ENCODE measurements around the gene CCDC150. TPM values are rescaled to one million over a fixed set of nuclear protein-coding genes. Genes with fewer than 3 reads are reported as not detected.

CCDC150 gene
- total RNA-seq, 6 donors from 2014 or later, result 1.2 to 4.2 (median 2.3) TPM

- 71 to 78% methylated on average over 6 of the region's 6 CpGs for WGBS, 2 donors
- DNase-seq, result no peak
- no peaks in the 10 kb centered on the region for H3K9me3 ChIP-seq
- H3K27me3 ChIP-seq, result no peaks in the 10 kb centered on the region
- no peaks in the 10 kb centered on the region for H3K4me1 ChIP-seq
- no peak for TF ChIP-seq POLR2A (IDR thresholded peaks at IDR 0.05)
- no peak for TF ChIP-seq CTCF (IDR thresholded peaks at IDR 0.05)
- TF ChIP-seq POLR2AphosphoS5 (IDR thresholded peaks at IDR 0.05), result no peak
- no peak for TF ChIP-seq EP300 (IDR thresholded peaks at IDR 0.05)
- ATAC-seq (ENCODE audit: low FRiP score in 2 of 2), result no peak
- H3K36me3 ChIP-seq, result no peaks in the 10 kb centered on the region
- H3K4me3 ChIP-seq, result no peak overlapping the region
- no peak overlapping the region for H3K27ac ChIP-seq
Observed at GRCh38 chr2:196718419-196719109, 79.0 kb downstream of the CCDC150 start.

- H3K9me3 ChIP-seq, result no peaks in the 10 kb centered on the region
- H3K27ac ChIP-seq, result no peak overlapping the region
- DNase-seq, result peak in 1 of 2 donors; percentile 25
- no peak overlapping the region for H3K4me3 ChIP-seq
- H3K36me3 ChIP-seq, result no peaks in the 10 kb centered on the region
- no peaks in the 10 kb centered on the region for H3K4me1 ChIP-seq
- TF ChIP-seq POLR2AphosphoS5 (IDR thresholded peaks at IDR 0.05) (no peak), CTCF (IDR thresholded peaks at IDR 0.05) (no peak), POLR2A (IDR thresholded peaks at IDR 0.05) (no peak), EP300 (IDR thresholded peaks at IDR 0.05) (no peak)
- H3K27me3 ChIP-seq, result no peaks in the 10 kb centered on the region
- peak in 1 of 2 donors; percentile 87 for ATAC-seq (ENCODE audit: low FRiP score in 2 of 2)
- 59 to 68% methylated on average over 6 of the region's 6 CpGs for WGBS, 2 donors
Observed at GRCh38 chr2:196719110-196719872, 79.8 kb downstream of the CCDC150 start.

GRCh38 chr2:196723571-196723970 is 84.1 kb downstream of the CCDC150 start:
- Histone ChIP-seq H3K4me3 (no peak overlapping the region), H3K9me3 (no peaks in the 10 kb centered on the region), H3K4me1 (no peaks in the 10 kb centered on the region), H3K27ac (no peak overlapping the region), H3K36me3 (no peaks in the 10 kb centered on the region), H3K27me3 (no peaks in the 10 kb centered on the region)
- ATAC-seq (ENCODE audit: low FRiP score in 2 of 2) (no peak), DNase-seq (no peak)
- no peak for TF ChIP-seq EP300 (IDR thresholded peaks at IDR 0.05)
- TF ChIP-seq CTCF (IDR thresholded peaks at IDR 0.05), result no peak
- no peak for TF ChIP-seq POLR2A (IDR thresholded peaks at IDR 0.05)
- no peak for TF ChIP-seq POLR2AphosphoS5 (IDR thresholded peaks at IDR 0.05)

- Histone ChIP-seq H3K27me3 (no peaks in the 10 kb centered on the region), H3K4me3 (no peak overlapping the region), H3K36me3 (no peaks in the 10 kb centered on the region), H3K4me1 (no peaks in the 10 kb centered on the region), H3K9me3 (no peaks in the 10 kb centered on the region), H3K27ac (no peak overlapping the region)
- DNase-seq, result no peak
- WGBS, 2 donors, result 93% methylated on average over 3 of the region's 3 CpGs
- no peak for TF ChIP-seq POLR2AphosphoS5 (IDR thresholded peaks at IDR 0.05)
- TF ChIP-seq CTCF (IDR thresholded peaks at IDR 0.05), result no peak
- no peak for TF ChIP-seq EP300 (IDR thresholded peaks at IDR 0.05)
- TF ChIP-seq POLR2A (IDR thresholded peaks at IDR 0.05), result no peak
- no peak for ATAC-seq (ENCODE audit: low FRiP score in 2 of 2)
Observed at GRCh38 chr2:196725218-196725617, 85.7 kb downstream of the CCDC150 start.

All from upper lobe of left lung (tissue), 6 donors.